ENCODE data around the gene FCRL5.
"Not testable (repeated sequence)": the region's sequence is repeated elsewhere in the genome, so short reads cannot be mapped to it uniquely, and the experiment has no call there.

FCRL5 gene

GRCh38 chr1:157566484-157567300 is 14.4 kb upstream of the FCRL5 start:
- no peak overlapping the region for H3K4me3 ChIP-seq (ENCODE audit: low read depth, low read length)
- no peak overlapping the region for H4K8ac ChIP-seq (ENCODE audit: low read depth, low read length)
- WGBS (ENCODE audit: extremely low coverage, insufficient coverage, insufficient read length) = no CpG with 5 or more reads among the region's 14 CpGs
- H4K12ac ChIP-seq (ENCODE audit: low read depth, low read length) = no peak overlapping the region
- H2AFZ ChIP-seq (ENCODE audit: insufficient read depth, low read length, poor library complexity) = no peak overlapping the region
- H3K27me3 ChIP-seq (ENCODE audit: insufficient read depth, low read length) = no peaks in the 10 kb centered on the region
- H3K9ac ChIP-seq (ENCODE audit: low read length) = no peak overlapping the region
- no peak overlapping the region for H3K23ac ChIP-seq (ENCODE audit: low read length)
- H3K4me1 ChIP-seq (ENCODE audit: control insufficient read depth in 1 of 2, insufficient read depth in 2 of 2, low read length in 2 of 2) = no peaks in the 10 kb centered on the region
- H3K18ac ChIP-seq (ENCODE audit: low read length) = no peak overlapping the region
- no peaks in the 10 kb centered on the region for H3K9me3 ChIP-seq (ENCODE audit: insufficient read depth, low read depth, low read length)
- H3K4me2 ChIP-seq (ENCODE audit: low read length) = no peak overlapping the region
- no peak overlapping the region for H3K27ac ChIP-seq (ENCODE audit: low read depth, low read length)
- no peak overlapping the region for H3K4ac ChIP-seq (ENCODE audit: low read depth, low read length)
- no peak overlapping the region for H3K14ac ChIP-seq (ENCODE audit: low read length)
- H2BK120ac ChIP-seq (ENCODE audit: insufficient read depth, low read length, poor library complexity) = no peak overlapping the region
- H4K91ac ChIP-seq (ENCODE audit: low read depth, low read length) = no peak overlapping the region
- H2BK12ac ChIP-seq (ENCODE audit: low read length) = no peak overlapping the region
- no peaks in the 10 kb centered on the region for H3K79me2 ChIP-seq (ENCODE audit: control insufficient read depth, insufficient read depth, low read length, poor library complexity)
- no peak for DNase-seq
- no peak overlapping the region for H2BK5ac ChIP-seq (ENCODE audit: low read depth, low read length, poor library complexity)
- H2AK5ac ChIP-seq (ENCODE audit: low read length) = no peak overlapping the region
- no peaks in the 10 kb centered on the region for H3K36me3 ChIP-seq (ENCODE audit: control insufficient read depth in 1 of 2, insufficient read depth in 2 of 2, low read length in 2 of 2)
- H3K79me1 ChIP-seq (ENCODE audit: low read length) = no peaks in the 10 kb centered on the region

GRCh38 chr1:157562515-157562914 is 10.2 kb upstream of the FCRL5 start:
- no peaks in the 10 kb centered on the region for H3K9me3 ChIP-seq (ENCODE audit: insufficient read depth, low read depth, low read length)
- H3K27ac ChIP-seq (ENCODE audit: low read depth, low read length) = no peak overlapping the region
- H4K91ac ChIP-seq (ENCODE audit: low read depth, low read length) = no peak overlapping the region
- H3K4me2 ChIP-seq (ENCODE audit: low read length) = no peak overlapping the region
- H3K4ac ChIP-seq (ENCODE audit: low read depth, low read length) = no peak overlapping the region
- DNase-seq = no peak
- H3K79me2 ChIP-seq (ENCODE audit: control insufficient read depth, insufficient read depth, low read length, poor library complexity) = no peaks in the 10 kb centered on the region
- H3K18ac ChIP-seq (ENCODE audit: low read length) = no peak overlapping the region
- H2BK120ac ChIP-seq (ENCODE audit: insufficient read depth, low read length, poor library complexity) = no peak overlapping the region
- no peaks in the 10 kb centered on the region for H3K36me3 ChIP-seq (ENCODE audit: control insufficient read depth in 1 of 2, insufficient read depth in 2 of 2, low read length in 2 of 2)
- WGBS (ENCODE audit: extremely low coverage, insufficient coverage, insufficient read length) = no CpG with 5 or more reads among the region's 2 CpGs
- H2AFZ ChIP-seq (ENCODE audit: insufficient read depth, low read length, poor library complexity) = no peak overlapping the region
- H3K79me1 ChIP-seq (ENCODE audit: low read length) = no peaks in the 10 kb centered on the region
- H3K23ac ChIP-seq (ENCODE audit: low read length) = no peak overlapping the region
- no peak overlapping the region for H2BK12ac ChIP-seq (ENCODE audit: low read length)
- no peak overlapping the region for H2BK5ac ChIP-seq (ENCODE audit: low read depth, low read length, poor library complexity)
- H3K4me1 ChIP-seq (ENCODE audit: control insufficient read depth in 1 of 2, insufficient read depth in 2 of 2, low read length in 2 of 2) = no peaks in the 10 kb centered on the region
- no peak overlapping the region for H4K8ac ChIP-seq (ENCODE audit: low read depth, low read length)
- no peak overlapping the region for H4K12ac ChIP-seq (ENCODE audit: low read depth, low read length)
- H3K14ac ChIP-seq (ENCODE audit: low read length) = no peak overlapping the region
- H2AK5ac ChIP-seq (ENCODE audit: low read length) = no peak overlapping the region
- no peak overlapping the region for H3K4me3 ChIP-seq (ENCODE audit: low read depth, low read length)
- H3K27me3 ChIP-seq (ENCODE audit: insufficient read depth, low read length) = no peaks in the 10 kb centered on the region
- no peak overlapping the region for H3K9ac ChIP-seq (ENCODE audit: low read length)

DNA sequence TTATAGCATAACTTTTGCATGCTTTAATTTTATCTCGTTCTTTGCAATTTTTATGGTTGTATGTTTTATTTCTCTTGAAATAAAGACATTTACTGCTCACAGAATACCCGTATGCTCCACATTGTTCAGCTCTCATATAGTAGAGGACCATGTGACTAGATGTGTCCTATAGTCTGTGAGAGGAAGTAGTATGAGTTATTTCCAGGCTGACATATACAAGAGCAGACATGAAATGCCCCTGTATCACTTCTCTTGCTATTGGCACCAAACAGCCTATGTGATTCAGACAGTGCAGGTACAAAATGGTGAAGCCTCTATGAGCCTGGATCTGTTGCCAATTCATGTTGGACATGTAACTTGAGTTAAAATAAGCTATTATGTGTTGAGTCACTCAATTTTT is 5.8 kb upstream of the FCRL5 start:
- Histone ChIP-seq H3K36me3 (ENCODE audit: control insufficient read depth in 1 of 2, insufficient read depth in 2 of 2, low read length in 2 of 2) (no peaks in the 10 kb centered on the region), H3K4me2 (ENCODE audit: low read length) (no peak overlapping the region), H3K79me1 (ENCODE audit: low read length) (no peaks in the 10 kb centered on the region), H4K91ac (ENCODE audit: low read depth, low read length) (no peak overlapping the region), H3K4ac (ENCODE audit: low read depth, low read length) (no peak overlapping the region), H4K8ac (ENCODE audit: low read depth, low read length) (no peak overlapping the region), H3K4me1 (ENCODE audit: control insufficient read depth in 1 of 2, insufficient read depth in 2 of 2, low read length in 2 of 2) (no peaks in the 10 kb centered on the region), H2AFZ (ENCODE audit: insufficient read depth, low read length, poor library complexity) (no peak overlapping the region), H3K18ac (ENCODE audit: low read length) (no peak overlapping the region), H3K23ac (ENCODE audit: low read length) (no peak overlapping the region), H2AK5ac (ENCODE audit: low read length) (no peak overlapping the region), H3K27ac (ENCODE audit: low read depth, low read length) (no peak overlapping the region), H3K79me2 (ENCODE audit: control insufficient read depth, insufficient read depth, low read length, poor library complexity) (no peaks in the 10 kb centered on the region), H3K9me3 (ENCODE audit: insufficient read depth, low read depth, low read length) (no peaks in the 10 kb centered on the region), H4K12ac (ENCODE audit: low read depth, low read length) (no peak overlapping the region), H3K14ac (ENCODE audit: low read length) (no peak overlapping the region), H2BK12ac (ENCODE audit: low read length) (no peak overlapping the region), H3K27me3 (ENCODE audit: insufficient read depth, low read length) (no peaks in the 10 kb centered on the region), H3K4me3 (ENCODE audit: low read depth, low read length) (no peak overlapping the region), H3K9ac (ENCODE audit: low read length) (no peak overlapping the region), H2BK120ac (ENCODE audit: insufficient read depth, low read length, poor library complexity) (no peak overlapping the region), H2BK5ac (ENCODE audit: low read depth, low read length, poor library complexity) (no peak overlapping the region)
- WGBS (ENCODE audit: extremely low coverage, insufficient coverage, insufficient read length) = no CpG with 5 or more reads among the region's 2 CpGs
- no peak for DNase-seq

DNA sequence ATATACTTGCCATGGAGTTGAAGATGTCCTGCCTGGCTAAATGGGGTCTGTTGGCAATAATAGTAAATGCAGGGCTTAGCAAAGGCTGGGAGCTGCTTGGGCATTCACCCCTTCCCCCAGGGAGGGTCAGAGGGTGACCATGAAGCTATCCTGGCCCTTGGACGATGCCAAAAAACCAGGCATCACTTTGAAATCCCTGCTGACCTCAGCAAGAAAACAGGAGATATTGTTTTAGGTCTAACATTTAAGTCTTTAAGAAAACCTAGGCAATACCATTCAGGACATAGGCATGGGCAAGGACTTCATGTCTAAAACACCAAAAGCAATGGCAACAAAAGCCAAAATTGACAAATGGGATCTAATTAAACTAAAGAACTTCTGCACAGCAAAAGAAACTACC is 4.2 kb downstream of the FCRL5 start:
- not testable (repeated sequence) for H3K4me1 ChIP-seq (ENCODE audit: control insufficient read depth in 1 of 2, insufficient read depth in 2 of 2, low read length in 2 of 2); H3K4me2 ChIP-seq (ENCODE audit: low read length); H3K27me3 ChIP-seq (ENCODE audit: insufficient read depth, low read length); H3K23ac ChIP-seq (ENCODE audit: low read length); H3K36me3 ChIP-seq (ENCODE audit: control insufficient read depth in 1 of 2, insufficient read depth in 2 of 2, low read length in 2 of 2); H2BK120ac ChIP-seq (ENCODE audit: insufficient read depth, low read length, poor library complexity); H3K79me1 ChIP-seq (ENCODE audit: low read length); H2AK5ac ChIP-seq (ENCODE audit: low read length); H3K9me3 ChIP-seq (ENCODE audit: insufficient read depth, low read depth, low read length); H4K91ac ChIP-seq (ENCODE audit: low read depth, low read length); H4K8ac ChIP-seq (ENCODE audit: low read depth, low read length); DNase-seq; H3K14ac ChIP-seq (ENCODE audit: low read length); H4K12ac ChIP-seq (ENCODE audit: low read depth, low read length); H3K4ac ChIP-seq (ENCODE audit: low read depth, low read length); H3K79me2 ChIP-seq (ENCODE audit: control insufficient read depth, insufficient read depth, low read length, poor library complexity); H2BK5ac ChIP-seq (ENCODE audit: low read depth, low read length, poor library complexity); H3K27ac ChIP-seq (ENCODE audit: low read depth, low read length); H2BK12ac ChIP-seq (ENCODE audit: low read length); H3K9ac ChIP-seq (ENCODE audit: low read length); H3K18ac ChIP-seq (ENCODE audit: low read length); H3K4me3 ChIP-seq (ENCODE audit: low read depth, low read length); H2AFZ ChIP-seq (ENCODE audit: insufficient read depth, low read length, poor library complexity)
- WGBS (ENCODE audit: extremely low coverage, insufficient coverage, insufficient read length) = no CpG with 5 or more reads among the region's 1 CpG
